Keratinocyte (primary cell): Measurements from ENCODE around the gene TBC1D22B. TPM values are rescaled to one million over a fixed set of nuclear protein-coding genes. Genes with fewer than 3 reads are reported as not detected.

Source experiments
- DNase-seq: peaks from one replicate; pipeline ENCODE4 v3.0.0-alpha.2; 2011; ENCODE audit warnings: low read depth, missing footprints, low spot score
- FAIRE-seq: peaks from 2 replicates; lab custom pipeline; 2011; peaks lifted over from hg19 to GRCh38; lab: Jason Lieb, UNC
- H2AFZ ChIP-seq: 2 replicates; pipeline ENCODE4 v1.6.0; 2012; ENCODE audit warnings: low read length, control low read depth, inconsistent platforms; ENCODE audit not compliant: control insufficient read depth
- H3K27ac ChIP-seq: 2 replicates; pipeline ENCODE4 v1.5.1; 2011; ENCODE audit warnings: low read length; ENCODE audit not compliant: control insufficient read depth, insufficient read depth
- H3K27me3 ChIP-seq: 3 replicates; pipeline ENCODE4 v1.6.0; 2011; ENCODE audit warnings: low read length; ENCODE audit not compliant: control insufficient read depth, insufficient read depth; ENCODE audit errors: extremely low read depth
- H3K36me3 ChIP-seq, 2 experiments: 2 replicates in 1 of 2; 3 replicates in 1 of 2; pipeline ENCODE4 v1.5.1; 2011; ENCODE audit warnings: low read length in 2 of 2, mild to moderate bottlenecking in 1 of 2; ENCODE audit not compliant: control insufficient read depth in 2 of 2, insufficient read depth in 2 of 2; ENCODE audit errors: extremely low read depth in 1 of 2
- H3K4me1 ChIP-seq: 3 replicates; pipeline ENCODE4 v1.5.1; 2011; ENCODE audit warnings: low read length; ENCODE audit not compliant: control insufficient read depth, insufficient read depth; ENCODE audit errors: extremely low read depth
- H3K4me2 ChIP-seq: 3 replicates; pipeline ENCODE4 v1.6.0; 2011; ENCODE audit warnings: low read depth, low read length; ENCODE audit not compliant: control insufficient read depth, insufficient read depth; ENCODE audit errors: extremely low read depth
- H3K4me3 ChIP-seq, 3 experiments: fragments of 200-600 bp in 1 of 3; sonication (generic) in 1 of 3; 2 replicates in 2 of 3; 3 replicates in 1 of 3; pipeline ENCODE4 v1.5.1; 2011 to 2016; ENCODE audit warnings: low read length in 3 of 3, mild to moderate bottlenecking in 3 of 3, control low read depth in 2 of 3, inconsistent platforms in 1 of 3, low read depth in 1 of 3, mixed read lengths in 1 of 3, mixed run types in 1 of 3, moderate library complexity in 1 of 3; ENCODE audit not compliant: control insufficient read depth in 2 of 3, insufficient read depth in 2 of 3; ENCODE audit errors: extremely low read depth in 1 of 3
- H3K79me2 ChIP-seq: 2 replicates; pipeline ENCODE4 v1.6.0; 2012; ENCODE audit warnings: low read length; ENCODE audit not compliant: control insufficient read depth, insufficient read depth
- H3K9ac ChIP-seq: 3 replicates; pipeline ENCODE4 v1.6.0; 2011; ENCODE audit warnings: low read length; ENCODE audit not compliant: control insufficient read depth, insufficient read depth; ENCODE audit errors: extremely low read depth
- H3K9me1 ChIP-seq: 3 replicates; pipeline ENCODE4 v1.6.0; 2011; ENCODE audit warnings: low read length; ENCODE audit not compliant: control insufficient read depth, insufficient read depth; ENCODE audit errors: extremely low read depth
- H3K9me3 ChIP-seq: 2 replicates; pipeline ENCODE4 v1.5.1; 2012; ENCODE audit warnings: low read depth, low read length; ENCODE audit not compliant: control insufficient read depth
- H4K20me1 ChIP-seq: 3 replicates; pipeline ENCODE4 v1.6.0; 2011; ENCODE audit warnings: low read length; ENCODE audit not compliant: control insufficient read depth, insufficient read depth; ENCODE audit errors: extremely low read depth
- EZH2 ChIP-seq: IDR thresholded peaks from one replicate; pipeline ENCODE4 v1.6.1; 2012; ENCODE audit warnings: inconsistent platforms, mild to moderate bottlenecking, low read length, moderate library complexity
- dilution Hi-C: fragments of 300-500 bp; cut with MboI; formaldehyde crosslinking; loops from one replicate; pipeline ENCODE4 v1.7.0; 2020; ENCODE audit warnings: low sequenced_read_pairs; ENCODE audit not compliant: extremely low pct_ligation_motif_present
- polyA plus RNA-seq, 5 experiments: library from polyadenylated mRNA; depleted of rRNA in 3 of 5; stranded (reverse) in 3 of 5; stranded (forward) in 1 of 5; unstranded in 1 of 5; fragments of >200 nt; gene quantifications; 1 replicate in 1 of 5; 2 replicates in 3 of 5; 3 replicates in 1 of 5; pipeline versions ENCODE4 v1.2.1 to v1.2.3, GENCODE V29; 2011 to 2012; ENCODE audit warnings: missing spikeins in 2 of 5, low read depth in 1 of 5, low replicate concordance in 1 of 5
- TF ChIP-seq, protein P1 (sequence below), 3 experiments: IDR thresholded peaks in 1 of 3; conservative IDR thresholded peaks in 1 of 3; optimal IDR thresholded peaks in 1 of 3; 2 replicates in 2 of 3; 3 replicates in 1 of 3; pipeline versions ENCODE3 to v1.5.1; 2011; ENCODE audit warnings: low read length in 3 of 3, mild to moderate bottlenecking in 3 of 3, moderate library complexity in 2 of 3, control low read depth in 1 of 3, inconsistent platforms in 1 of 3; ENCODE audit not compliant: insufficient read depth in 2 of 3; ENCODE audit errors: extremely low read depth in 1 of 3

TBC1D22B gene
- polyA plus RNA-seq, 1 donor (not counting 4 experiments of a cell fraction or from before 2014, with no cell fraction given), result 5.9 TPM

DNA sequence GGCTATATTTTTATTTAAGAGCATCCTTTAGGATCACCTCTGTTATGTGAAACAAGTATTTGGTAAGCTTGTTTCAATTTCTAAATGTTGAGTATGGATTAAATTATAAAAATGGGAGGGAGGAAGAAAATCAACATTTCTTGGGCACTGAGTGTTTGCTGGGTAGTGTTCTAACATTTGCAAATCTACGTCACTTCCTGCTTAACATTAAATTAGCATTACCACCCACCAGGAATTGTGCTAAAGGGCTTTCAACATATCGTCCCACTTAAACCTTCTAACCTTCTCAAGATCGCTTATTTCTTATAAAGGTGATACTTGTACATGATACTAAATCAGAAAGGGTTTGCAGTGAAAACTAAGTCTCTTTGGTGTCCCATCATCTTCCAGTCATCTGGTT, 8.3 kb downstream of the TBC1D22B start:
- no peak overlapping the region for H2AFZ ChIP-seq
- TF ChIP-seq, protein P1, sequence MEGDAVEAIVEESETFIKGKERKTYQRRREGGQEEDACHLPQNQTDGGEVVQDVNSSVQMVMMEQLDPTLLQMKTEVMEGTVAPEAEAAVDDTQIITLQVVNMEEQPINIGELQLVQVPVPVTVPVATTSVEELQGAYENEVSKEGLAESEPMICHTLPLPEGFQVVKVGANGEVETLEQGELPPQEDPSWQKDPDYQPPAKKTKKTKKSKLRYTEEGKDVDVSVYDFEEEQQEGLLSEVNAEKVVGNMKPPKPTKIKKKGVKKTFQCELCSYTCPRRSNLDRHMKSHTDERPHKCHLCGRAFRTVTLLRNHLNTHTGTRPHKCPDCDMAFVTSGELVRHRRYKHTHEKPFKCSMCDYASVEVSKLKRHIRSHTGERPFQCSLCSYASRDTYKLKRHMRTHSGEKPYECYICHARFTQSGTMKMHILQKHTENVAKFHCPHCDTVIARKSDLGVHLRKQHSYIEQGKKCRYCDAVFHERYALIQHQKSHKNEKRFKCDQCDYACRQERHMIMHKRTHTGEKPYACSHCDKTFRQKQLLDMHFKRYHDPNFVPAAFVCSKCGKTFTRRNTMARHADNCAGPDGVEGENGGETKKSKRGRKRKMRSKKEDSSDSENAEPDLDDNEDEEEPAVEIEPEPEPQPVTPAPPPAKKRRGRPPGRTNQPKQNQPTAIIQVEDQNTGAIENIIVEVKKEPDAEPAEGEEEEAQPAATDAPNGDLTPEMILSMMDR (optimal IDR thresholded peaks at IDR 0.05 in 1 of 3, IDR thresholded peaks at IDR 0.05 in 1 of 3, conservative IDR thresholded peaks at IDR 0.05 in 1 of 3; ENCODE audit: extremely low read depth in 1 of 3, insufficient read depth in 2 of 3, low read length in 3 of 3), result no peak
- no peak for TF ChIP-seq EZH2
- H3K9me1 ChIP-seq, result peaks cover 3% of the 10 kb centered on the region
- no peaks in the 10 kb centered on the region for H3K9me3 ChIP-seq
- H3K4me2 ChIP-seq, result no peak overlapping the region
- no peak overlapping the region for H3K4me3 ChIP-seq
- no peak overlapping the region for H3K27ac ChIP-seq
- no peaks in the 10 kb centered on the region for H3K27me3 ChIP-seq
- no peaks in the 10 kb centered on the region for H4K20me1 ChIP-seq
- peaks cover 6% of the 10 kb centered on the region for H3K4me1 ChIP-seq
- H3K36me3 ChIP-seq, result peaks cover 8 to 11% of the 10 kb centered on the region in 2 experiments
- dilution Hi-C loops, result no loop called here
- DNase-seq (no peak), FAIRE-seq (no peak)
- peaks cover 42% of the 10 kb centered on the region for H3K79me2 ChIP-seq
- H3K9ac ChIP-seq, result no peak overlapping the region

DNA sequence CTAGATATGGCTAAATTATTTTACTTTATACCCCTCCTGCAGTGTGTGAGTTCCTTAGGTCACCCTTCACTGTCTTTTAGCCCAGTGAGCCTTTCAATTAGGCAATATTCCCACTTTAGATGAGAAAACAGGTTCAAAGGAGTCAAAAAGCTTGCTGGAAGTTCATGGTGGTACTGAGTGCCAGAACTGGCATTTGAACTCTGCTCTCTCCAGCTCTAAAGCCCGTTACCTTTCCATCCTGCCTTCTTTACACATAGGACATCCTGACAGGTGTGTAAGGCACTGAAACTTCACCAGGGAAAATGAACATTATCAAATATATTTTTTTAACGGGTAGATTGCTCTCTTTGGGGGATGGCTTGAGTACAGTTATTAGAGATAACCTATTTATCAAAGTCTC, 11.5 kb downstream of the TBC1D22B start:
- Histone ChIP-seq H3K4me2 (no peak overlapping the region), H3K9me3 (no peaks in the 10 kb centered on the region), H3K36me3 (peaks cover 8 to 11% of the 10 kb centered on the region in 2 experiments), H3K27ac (no peak overlapping the region), H2AFZ (no peak overlapping the region), H3K9me1 (no peaks in the 10 kb centered on the region), H3K4me1 (no peaks in the 10 kb centered on the region), H3K79me2 (peaks cover 33% of the 10 kb centered on the region), H3K4me3 (no peak overlapping the region), H4K20me1 (no peaks in the 10 kb centered on the region), H3K9ac (no peak overlapping the region), H3K27me3 (no peaks in the 10 kb centered on the region)
- FAIRE-seq (no peak), DNase-seq (no peak)
- TF ChIP-seq, protein P1 (optimal IDR thresholded peaks at IDR 0.05 in 1 of 3, IDR thresholded peaks at IDR 0.05 in 1 of 3, conservative IDR thresholded peaks at IDR 0.05 in 1 of 3; ENCODE audit: extremely low read depth in 1 of 3, insufficient read depth in 2 of 3, low read length in 3 of 3), result no peak
- no peak for TF ChIP-seq EZH2
- dilution Hi-C loops, result no loop called here
